ENCODE data around the gene ASPHD1.

GRCh38 chr16:29925781-29926710 is 25.8 kb downstream of the ASPHD1 start, which contains the start of gene KCTD13:
- no peak for TF ChIP-seq CTCF (optimal IDR thresholded peaks at IDR 0.05 in 1 of 3, IDR thresholded peaks at IDR 0.05 in 1 of 3, conservative IDR thresholded peaks at IDR 0.05 in 1 of 3; ENCODE audit: extremely low read depth in 1 of 3, insufficient read depth in 2 of 3, low read length in 3 of 3)
- TF ChIP-seq EZH2 (IDR thresholded peaks at IDR 0.05; ENCODE audit: low read length), result no peak

All from keratinocyte (primary cell).